GM10248 (cell line): ENCODE measurements around the gene MUC6.

Experiments used
- CTCF ChIA-PET: fragments of 300-600 bp; sonication (Branson Sonifier 250); formaldehyde crosslinking; extraction: SDS; loops from one replicate; lab custom pipeline; 2021; ENCODE audit warnings: antibody characterized with exemption; lab: Yijun Ruan, JAX
- POLR2A ChIA-PET: fragments of 350-650 bp; sonication (Branson Sonifier 250); formaldehyde crosslinking; extraction: SDS; loops from one replicate; lab custom pipeline; 2020; ENCODE audit warnings: antibody characterized with exemption; lab: Yijun Ruan, JAX
- DNase-seq: peaks from one replicate; pipeline ENCODE4 v3.0.0; 2012; ENCODE audit errors: extremely low spot score
- TF ChIP-seq, protein P1 (sequence below): IDR thresholded peaks from 2 replicates; pipeline ENCODE4 v1.5.1; 2012; ENCODE audit warnings: mild to moderate bottlenecking, low read depth; ENCODE audit errors: extremely low read depth, missing control alignments, control extremely low read depth

The MUC6 gene

DNA sequence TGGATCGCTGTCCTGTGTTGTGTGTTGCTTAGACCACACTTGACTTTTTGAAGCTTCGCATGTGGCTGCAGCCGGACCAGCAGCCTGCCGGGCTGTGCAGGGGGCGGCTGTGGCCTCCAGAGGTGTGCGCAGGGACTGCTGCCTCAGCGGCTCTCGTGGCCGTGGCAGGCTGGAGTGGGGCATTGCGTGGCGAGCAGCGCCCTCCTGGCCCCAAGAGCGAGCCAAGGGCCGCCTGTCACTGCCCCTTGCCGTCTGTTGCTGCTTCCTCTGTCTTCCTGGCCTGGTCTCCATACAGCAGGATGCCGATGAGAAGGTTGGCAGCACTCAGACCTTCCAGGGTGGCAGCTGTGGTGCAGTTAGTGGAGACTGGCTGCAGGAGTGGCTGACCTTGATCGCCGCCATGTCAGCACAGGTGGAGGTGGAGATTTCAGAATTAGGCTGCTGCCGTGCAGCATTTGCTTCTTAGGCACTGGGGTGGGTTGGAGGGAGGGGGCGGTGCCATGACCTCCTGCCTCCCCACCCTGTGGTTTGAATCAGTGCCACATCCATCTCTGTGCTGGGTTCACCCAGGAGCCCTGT is 34.0 kb downstream of the MUC6 start:
- no peak for DNase-seq
- CTCF ChIA-PET: no interaction called here
- POLR2A ChIA-PET: no interaction called here

GRCh38 chr11:1001617-1002405 is 34.7 kb downstream of the MUC6 start:
- ChIA-PET POLR2A (no interaction called here), CTCF (no interaction called here)
- DNase-seq: no peak
- TF ChIP-seq, protein P1, sequence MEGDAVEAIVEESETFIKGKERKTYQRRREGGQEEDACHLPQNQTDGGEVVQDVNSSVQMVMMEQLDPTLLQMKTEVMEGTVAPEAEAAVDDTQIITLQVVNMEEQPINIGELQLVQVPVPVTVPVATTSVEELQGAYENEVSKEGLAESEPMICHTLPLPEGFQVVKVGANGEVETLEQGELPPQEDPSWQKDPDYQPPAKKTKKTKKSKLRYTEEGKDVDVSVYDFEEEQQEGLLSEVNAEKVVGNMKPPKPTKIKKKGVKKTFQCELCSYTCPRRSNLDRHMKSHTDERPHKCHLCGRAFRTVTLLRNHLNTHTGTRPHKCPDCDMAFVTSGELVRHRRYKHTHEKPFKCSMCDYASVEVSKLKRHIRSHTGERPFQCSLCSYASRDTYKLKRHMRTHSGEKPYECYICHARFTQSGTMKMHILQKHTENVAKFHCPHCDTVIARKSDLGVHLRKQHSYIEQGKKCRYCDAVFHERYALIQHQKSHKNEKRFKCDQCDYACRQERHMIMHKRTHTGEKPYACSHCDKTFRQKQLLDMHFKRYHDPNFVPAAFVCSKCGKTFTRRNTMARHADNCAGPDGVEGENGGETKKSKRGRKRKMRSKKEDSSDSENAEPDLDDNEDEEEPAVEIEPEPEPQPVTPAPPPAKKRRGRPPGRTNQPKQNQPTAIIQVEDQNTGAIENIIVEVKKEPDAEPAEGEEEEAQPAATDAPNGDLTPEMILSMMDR: no peak

More for the DNA sequence above, 34.0 kb downstream of the MUC6 start:
- TF ChIP-seq, protein P1: no peak

DNA sequence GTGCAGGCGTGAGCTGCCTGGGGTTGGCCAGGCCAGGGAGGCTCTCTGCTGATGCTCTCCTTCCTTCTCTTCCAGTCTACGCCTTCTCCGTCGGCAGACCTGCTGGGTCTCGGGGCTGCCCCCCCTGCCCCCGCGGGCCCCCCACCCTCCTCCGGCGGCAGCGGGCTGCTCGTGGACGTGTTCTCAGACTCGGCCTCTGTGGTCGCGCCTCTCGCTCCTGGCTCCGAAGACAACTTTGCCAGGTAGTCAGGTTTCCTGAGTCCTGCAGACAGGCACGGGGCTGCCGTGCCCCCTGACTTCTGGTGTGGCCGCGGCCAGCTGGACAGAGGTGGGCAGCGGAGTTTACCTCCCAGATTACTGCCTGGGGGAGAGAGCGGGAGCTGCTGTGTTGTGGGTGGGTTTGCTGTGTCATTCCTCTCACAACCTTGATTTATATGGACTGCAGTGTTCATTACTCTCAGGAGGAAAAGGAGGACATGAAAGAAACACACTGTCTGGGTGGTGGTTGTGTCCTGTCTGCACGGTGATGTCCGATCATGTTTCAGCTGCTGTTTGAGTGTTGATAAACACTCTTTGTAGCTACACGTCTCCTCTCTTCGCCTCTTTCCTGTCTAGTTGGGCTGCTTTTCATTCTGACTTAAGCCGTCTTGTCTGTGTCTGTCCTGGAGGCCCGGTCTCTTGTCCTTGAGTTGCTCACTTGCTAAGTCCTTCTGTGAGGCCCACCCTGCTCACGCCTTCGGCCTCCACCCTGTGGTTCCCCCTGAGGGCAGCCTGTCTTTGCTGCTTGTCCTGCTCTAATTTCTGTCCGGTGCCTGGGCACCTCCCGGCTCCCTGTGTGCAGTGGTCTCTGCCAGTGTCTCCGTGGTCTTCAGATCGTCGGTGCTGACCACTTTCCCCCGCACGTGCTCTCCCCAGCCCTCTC is 35.9 kb downstream of the MUC6 start:
- no peak for DNase-seq
- CTCF ChIA-PET: no interaction called here
- POLR2A ChIA-PET: no interaction called here
- TF ChIP-seq, protein P1: no peak

DNA sequence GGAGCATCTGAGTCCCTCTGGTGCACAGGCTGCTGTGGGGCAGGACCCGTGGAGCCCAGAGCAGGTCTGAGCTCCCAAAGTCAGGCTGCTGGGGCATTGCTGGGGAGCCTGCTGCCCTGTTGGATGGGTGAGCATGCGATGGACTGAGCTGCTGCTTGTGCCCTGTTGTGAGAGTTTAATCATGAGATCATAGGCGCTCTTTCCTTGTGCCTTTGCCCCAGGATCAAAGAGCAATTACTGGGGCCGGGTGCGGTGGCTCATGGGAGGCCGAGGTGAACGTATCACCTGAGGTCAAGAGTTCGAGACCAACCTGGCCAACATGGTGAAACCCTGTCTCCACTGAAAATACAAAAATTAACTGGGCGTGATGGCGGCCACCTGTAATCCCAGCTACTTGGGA is 37.5 kb downstream of the MUC6 start:
- ChIA-PET CTCF (interaction anchor here (2.1 kb wide), 1 partner anchor 11 kb away, joined by 7 read pairs; no protein-coding TSS in a partner anchor), POLR2A (no interaction called here)
- no peak for DNase-seq
- TF ChIP-seq, protein P1: no peak

DNA sequence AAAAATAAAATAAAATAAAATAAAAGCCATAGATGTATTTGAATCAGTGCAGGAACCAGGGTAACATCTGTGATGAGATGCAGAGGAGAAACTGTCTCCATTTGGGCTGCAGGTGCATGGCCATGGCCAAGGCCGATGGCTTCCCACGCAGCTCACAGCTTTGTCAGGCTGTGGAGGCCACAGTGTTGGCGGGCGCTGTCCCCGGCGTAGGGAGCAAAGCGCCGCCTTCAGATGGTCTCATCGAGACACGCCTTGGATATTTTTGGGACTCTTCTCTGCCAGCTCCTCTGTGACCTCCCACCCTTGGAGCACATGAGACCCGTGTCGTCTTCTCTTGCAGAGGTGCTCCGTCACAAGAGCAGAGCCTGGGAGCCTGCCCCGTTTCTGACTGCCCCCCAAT is 38.6 kb downstream of the MUC6 start:
- DNase-seq: no peak
- CTCF ChIA-PET: interaction anchor here (2.1 kb wide), 1 partner anchor 12 kb away, joined by 7 read pairs; no protein-coding TSS in a partner anchor
- TF ChIP-seq, protein P1: no peak
- POLR2A ChIA-PET: no interaction called here

DNA sequence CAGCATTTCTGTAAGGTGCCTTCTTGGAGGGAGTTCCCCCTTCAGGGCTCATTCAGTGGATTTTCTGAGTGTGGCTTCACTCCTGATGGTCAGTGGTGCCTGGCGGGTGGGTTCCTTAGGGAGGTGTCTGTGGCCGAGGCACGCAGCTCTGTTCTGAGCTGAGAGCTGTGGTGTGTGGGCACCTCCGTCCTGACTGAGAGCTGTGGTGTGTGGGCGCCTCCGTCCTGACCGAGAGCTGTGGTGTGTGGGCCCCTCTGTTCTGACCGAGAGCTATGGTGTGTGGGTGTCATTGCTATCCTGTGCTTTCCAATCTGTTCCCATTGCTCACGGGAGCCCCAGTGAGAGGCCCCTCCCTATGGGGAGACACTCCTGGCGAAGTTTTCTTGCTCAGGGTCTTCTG is 39.8 kb downstream of the MUC6 start:
- CTCF ChIA-PET: interaction anchor here (1.1 to 1.7 kb wide), 2 partner anchors 17 to 55 kb away, joined by 3 to 4 read pairs; no protein-coding TSS in a partner anchor
- TF ChIP-seq, protein P1: no peak
- DNase-seq: peak; percentile 60
- POLR2A ChIA-PET: no interaction called here
